ENCODE data around the gene LY6G6D. TPM values are rescaled to one million over a fixed set of nuclear protein-coding genes. Genes with fewer than 3 reads are reported as not detected.

Gene LY6G6D
- total RNA-seq, 1 experiment from 2014 or later, result not detected

- peak; percentile 38 for DNase-seq (ENCODE audit: low spot score)
Measured at GRCh38 chr6:31763619-31763940, 48.4 kb downstream of the LY6G6D start.

- DNase-seq (ENCODE audit: low spot score), result no peak
Measured at GRCh38 chr6:31764198-31764597, 49.0 kb downstream of the LY6G6D start.

GRCh38 chr6:31765559-31765909 lies 50.4 kb downstream of the LY6G6D start:
- no peak for DNase-seq (ENCODE audit: low spot score)

GRCh38 chr6:31765910-31766794 lies 51.0 kb downstream of the LY6G6D start:
- no peak for DNase-seq (ENCODE audit: low spot score)

- no peak for DNase-seq (ENCODE audit: low spot score)
Measured at GRCh38 chr6:31767096-31767645, 52.0 kb downstream of the LY6G6D start.

Small RNA genes lying within 50 kb of the gene (small RNA-seq; reads per million reads assigned to genes)
- not detected for gene LY6G6D
- gene MIR4646, result not detected
- not detected for gene MSH5-SAPCD1
- not detected for gene RNU6-850P
- not detected for gene SAPCD1

Other genes with a start within 250 kb of the LY6G6D start
- gene MICB, start 217.2 kb upstream of the LY6G6D start, total RNA-seq (2014; rRNA removed; shearing (Covaris generic)), result 0.66 and 0.89 TPM in 2 replicates
- gene MCCD1, start 186.4 kb upstream of the LY6G6D start, total RNA-seq (2014; rRNA removed; shearing (Covaris generic)), result not detected in 2 replicates
- gene DDX39B, start 173.3 kb upstream of the LY6G6D start, total RNA-seq (2014; rRNA removed; shearing (Covaris generic)), result 685 and 711 TPM in 2 replicates
- not detected in 2 replicates for gene ATP6V1G2, start 168.7 kb upstream of the LY6G6D start, total RNA-seq (2014; rRNA removed; shearing (Covaris generic))
- 26.4 and 29.2 TPM in 2 replicates for gene NFKBIL1, start 167.7 kb upstream of the LY6G6D start, total RNA-seq (2014; rRNA removed; shearing (Covaris generic))
- not detected in 2 replicates for gene LTA, start 143.1 kb upstream of the LY6G6D start, total RNA-seq (2014; rRNA removed; shearing (Covaris generic))
- gene TNF, start 139.8 kb upstream of the LY6G6D start, total RNA-seq (2014; rRNA removed; shearing (Covaris generic)), result 0.08 TPM in 1 of 2 replicates, not detected in the other
- gene LTB, start 132.9 kb upstream of the LY6G6D start, total RNA-seq (2014; rRNA removed; shearing (Covaris generic)), result 0.13 TPM in 1 of 2 replicates, not detected in the other
- gene LST1, start 129.1 kb upstream of the LY6G6D start, total RNA-seq (2014; rRNA removed; shearing (Covaris generic)), result not detected in 2 replicates
- gene NCR3, start 122.3 kb upstream of the LY6G6D start, total RNA-seq (2014; rRNA removed; shearing (Covaris generic)), result not detected in 2 replicates
- gene AIF1, start 100.1 kb upstream of the LY6G6D start, total RNA-seq (2014; rRNA removed; shearing (Covaris generic)), result not detected in 2 replicates
- gene PRRC2A, start 94.6 kb upstream of the LY6G6D start, total RNA-seq (2014; rRNA removed; shearing (Covaris generic)), result 128 and 172 TPM in 2 replicates
- gene BAG6, start 62.7 kb upstream of the LY6G6D start, total RNA-seq (2014; rRNA removed; shearing (Covaris generic)), result 307 and 336 TPM in 2 replicates
- gene APOM, start 59.5 kb upstream of the LY6G6D start, total RNA-seq (2014; rRNA removed; shearing (Covaris generic)), result 1.8 and 4.2 TPM in 2 replicates
- 24.7 and 29.1 TPM in 2 replicates for gene C6orf47, start 54.6 kb upstream of the LY6G6D start, total RNA-seq (2014; rRNA removed; shearing (Covaris generic))
- 11.7 and 17.2 TPM in 2 replicates for gene GPANK1, start 50.4 kb upstream of the LY6G6D start, total RNA-seq (2014; rRNA removed; shearing (Covaris generic))
- gene CSNK2B, start 49.3 kb upstream of the LY6G6D start, total RNA-seq (2014; rRNA removed; shearing (Covaris generic)), result 219 and 225 TPM in 2 replicates
- 3.5 and 3.6 TPM in 2 replicates for gene LY6G5B, start 45.4 kb upstream of the LY6G6D start, total RNA-seq (2014; rRNA removed; shearing (Covaris generic))
- gene LY6G5C, start 34.3 kb upstream of the LY6G6D start, total RNA-seq (2014; rRNA removed; shearing (Covaris generic)), result 0.76 and 2.1 TPM in 2 replicates
- 32.5 and 37.9 TPM in 2 replicates for gene ABHD16A, start 12.0 kb upstream of the LY6G6D start, total RNA-seq (2014; rRNA removed; shearing (Covaris generic))
- not detected in 2 replicates for gene LY6G6F, start 8.5 kb upstream of the LY6G6D start, total RNA-seq (2014; rRNA removed; shearing (Covaris generic))
- not detected in 2 replicates for gene LY6G6C, start 6.4 kb downstream of the LY6G6D start, total RNA-seq (2014; rRNA removed; shearing (Covaris generic))
- 0.18 TPM in 1 of 2 replicates, not detected in the other for gene MPIG6B, start 8.0 kb downstream of the LY6G6D start, total RNA-seq (2014; rRNA removed; shearing (Covaris generic))
- gene DDAH2, start 14.0 kb downstream of the LY6G6D start, total RNA-seq (2014; rRNA removed; shearing (Covaris generic)), result 107 and 116 TPM in 2 replicates
- 914 and 960 TPM in 2 replicates for gene CLIC1, start 21.2 kb downstream of the LY6G6D start, total RNA-seq (2014; rRNA removed; shearing (Covaris generic))
- 19.6 and 20.9 TPM in 2 replicates for gene MSH5, start 24.7 kb downstream of the LY6G6D start, total RNA-seq (2014; rRNA removed; shearing (Covaris generic))
- 6.3 and 11.6 TPM in 2 replicates for gene SAPCD1, start 47.3 kb downstream of the LY6G6D start, total RNA-seq (2014; rRNA removed; shearing (Covaris generic))
- 5.6 and 11.2 TPM in 2 replicates for gene VWA7, start 62.0 kb downstream of the LY6G6D start, total RNA-seq (2014; rRNA removed; shearing (Covaris generic))
- gene VARS1, start 80.4 kb downstream of the LY6G6D start, total RNA-seq (2014; rRNA removed; shearing (Covaris generic)), result 128 and 138 TPM in 2 replicates
- gene LSM2, start 91.6 kb downstream of the LY6G6D start, total RNA-seq (2014; rRNA removed; shearing (Covaris generic)), result 77.4 and 93.6 TPM in 2 replicates
- gene HSPA1L, start 99.9 kb downstream of the LY6G6D start, total RNA-seq (2014; rRNA removed; shearing (Covaris generic)), result 0.64 and 1.3 TPM in 2 replicates
- 379 and 403 TPM in 2 replicates for gene HSPA1A, start 100.2 kb downstream of the LY6G6D start, total RNA-seq (2014; rRNA removed; shearing (Covaris generic))
- 655 TPM in 2 replicates for gene HSPA1B, start 112.4 kb downstream of the LY6G6D start, total RNA-seq (2014; rRNA removed; shearing (Covaris generic))
- 82.3 and 87.1 TPM in 2 replicates for gene NEU1, start 147.5 kb downstream of the LY6G6D start, total RNA-seq (2014; rRNA removed; shearing (Covaris generic))
- 101 and 124 TPM in 2 replicates for gene SLC44A4, start 163.6 kb downstream of the LY6G6D start, total RNA-seq (2014; rRNA removed; shearing (Covaris generic))
- gene EHMT2, start 182.3 kb downstream of the LY6G6D start, total RNA-seq (2014; rRNA removed; shearing (Covaris generic)), result 85.9 and 98.5 TPM in 2 replicates
- 12.6 and 13.6 TPM in 2 replicates for gene ZBTB12, start 186.7 kb downstream of the LY6G6D start, total RNA-seq (2014; rRNA removed; shearing (Covaris generic))
- gene C2, start 212.4 kb downstream of the LY6G6D start, total RNA-seq (2014; rRNA removed; shearing (Covaris generic)), result 0.28 and 0.91 TPM in 2 replicates
- 2.0 and 2.6 TPM in 2 replicates for gene CFB, start 230.7 kb downstream of the LY6G6D start, total RNA-seq (2014; rRNA removed; shearing (Covaris generic))
- gene NELFE, start 243.6 kb downstream of the LY6G6D start, total RNA-seq (2014; rRNA removed; shearing (Covaris generic)), result 85.4 and 103 TPM in 2 replicates
- gene SKIC2, start 243.8 kb downstream of the LY6G6D start, total RNA-seq (2014; rRNA removed; shearing (Covaris generic)), result 62.5 and 66.2 TPM in 2 replicates